Myocyte (in vitro differentiated cells): Measurements from ENCODE around the gene DHPS. TPM values are rescaled to one million over a fixed set of nuclear protein-coding genes. Genes with fewer than 3 reads are reported as not detected.

Experiments
- DNase-seq: peaks from one replicate; pipeline ENCODE4 v3.0.0-alpha.2; 2012; ENCODE audit warnings: low read depth
- total RNA-seq: library from RNA; depleted of rRNA; stranded (reverse); fragments of >200 nt; gene quantifications from 2 replicates; pipeline ENCODE4 v1.2.3, GENCODE V29; 2014

DHPS gene
- total RNA-seq, 1 donor from 2014 or later: 72.5 TPM

- no peak for DNase-seq
These were observed 5.7 kb downstream of the DHPS start for GRCh38 chr19:12675940-12676339.

- no peak for DNase-seq
These were observed 6.3 kb downstream of the DHPS start for GRCh38 chr19:12675399-12675798.

- DNase-seq: no peak
These were observed 8.9 kb downstream of the DHPS start for GRCh38 chr19:12672744-12673143.

- no peak for DNase-seq
These were observed 11.3 kb downstream of the DHPS start for GRCh38 chr19:12670159-12670928.

GRCh38 chr19:12669270-12670158, 12.2 kb downstream of the DHPS start:
- peak; percentile 87 for DNase-seq

GRCh38 chr19:12668932-12669269, 12.8 kb downstream of the DHPS start:
- peak; percentile 62 for DNase-seq

- no peak for DNase-seq
These were observed 13.3 kb downstream of the DHPS start for GRCh38 chr19:12668346-12668745.

GRCh38 chr19:12667731-12668302, 13.9 kb downstream of the DHPS start:
- no peak for DNase-seq

GRCh38 chr19:12666265-12667048, 15.2 kb downstream of the DHPS start, which contains the start of the genes MAN2B1 and WDR83:
MAN2B1 (minus strand) TSS chr19:12666742; CDS start chr19:12666701, 41 bp downstream.
WDR83 (plus strand) TSS chr19:12666807; CDS start chr19:12669791, 2,984 bp downstream.
- DNase-seq: peak; percentile 78

- DNase-seq: no peak
These were observed 15.9 kb downstream of the DHPS start for GRCh38 chr19:12665671-12666264.

GRCh38 chr19:12665281-12665573, 16.5 kb downstream of the DHPS start:
- no peak for DNase-seq

GRCh38 chr19:12664406-12665280, 17.0 kb downstream of the DHPS start:
- DNase-seq: no peak

- DNase-seq: no peak
These were observed 20.7 kb downstream of the DHPS start for GRCh38 chr19:12660980-12661379.

- DNase-seq: no peak
These were observed 23.7 kb downstream of the DHPS start for GRCh38 chr19:12657966-12658365.

- no peak for DNase-seq
These were observed 24.6 kb downstream of the DHPS start for GRCh38 chr19:12656899-12657571.

- no peak for DNase-seq
These were observed 26.1 kb downstream of the DHPS start for GRCh38 chr19:12655546-12655945.

- no peak for DNase-seq
These were observed 29.5 kb downstream of the DHPS start for GRCh38 chr19:12652219-12652618.

GRCh38 chr19:12649941-12650340, 31.7 kb downstream of the DHPS start:
- DNase-seq: no peak

GRCh38 chr19:12648088-12648487, 33.6 kb downstream of the DHPS start:
- DNase-seq: no peak
